HEK293 (cell line): ENCODE data around the gene RAB3C.

ENCODE experiments used
- CTCF ChIA-PET: fragments of 350-600 bp; formaldehyde crosslinking; extraction: SDS; loops from one replicate; lab custom pipeline; 2021; ENCODE audit warnings: antibody characterized with exemption; lab: Yijun Ruan, JAX
- POLR2A ChIA-PET: fragments of 300-600 bp; formaldehyde crosslinking; extraction: SDS; loops from one replicate; lab custom pipeline; 2020; ENCODE audit warnings: antibody characterized with exemption, inconsistent platforms; lab: Yijun Ruan, JAX
- H3K27ac ChIP-seq: fragments of 200-500 bp; sonication (Bioruptor generic); 2 replicates; pipeline ENCODE4 v1.5.1; 2014; ENCODE audit warnings: low read depth, low read length, control low read depth, inconsistent platforms; ENCODE audit errors: extremely low read depth
- H3K36me3 ChIP-seq, 2 experiments: fragments of 200-500 bp in 1 of 2; sonication (Bioruptor generic) in 1 of 2; 1 replicate in 1 of 2; 2 replicates in 1 of 2; pipeline ENCODE4 v1.5.1; 2014 to 2017; ENCODE audit warnings: inconsistent platforms in 2 of 2, low read length in 2 of 2; ENCODE audit not compliant: control insufficient read depth in 2 of 2, insufficient read depth in 1 of 2
- H3K4me1 ChIP-seq: fragments of 200-500 bp; sonication (Bioruptor generic); 2 replicates; pipeline ENCODE4 v1.5.1; 2014; ENCODE audit warnings: mild to moderate bottlenecking, low read length, inconsistent platforms; ENCODE audit not compliant: control insufficient read depth, insufficient read depth
- H3K4me3 ChIP-seq: 2 replicates; pipeline ENCODE4 v1.5.1; 2011; ENCODE audit warnings: low read depth, mild to moderate bottlenecking, control low read depth, low read length, moderate library complexity
- H3K9me3 ChIP-seq: fragments of 200-500 bp; sonication (Bioruptor generic); 2 replicates; pipeline ENCODE4 v1.5.1; 2014; ENCODE audit warnings: low read depth, low read length, inconsistent platforms; ENCODE audit not compliant: control insufficient read depth, insufficient read depth
- BCL6B ChIP-seq: fragments of 450-650 bp; formaldehyde crosslinking; IDR thresholded peaks from 2 replicates; pipeline ENCODE4 v1.5.1; 2017; ENCODE audit warnings: missing biosample characterization, missing genetic modification characterization
- FEZF1 ChIP-seq: fragments of 450-650 bp; formaldehyde crosslinking; IDR thresholded peaks from 2 replicates; pipeline ENCODE4 v1.5.1; 2016; ENCODE audit warnings: missing biosample characterization, missing genetic modification characterization
- GLI2 ChIP-seq: fragments of 450-650 bp; formaldehyde crosslinking; IDR thresholded peaks from 2 replicates; pipeline ENCODE4; 2017; ENCODE audit warnings: missing biosample characterization, missing genetic modification characterization, low read depth, borderline replicate concordance
- MYNN ChIP-seq: fragments of 450-650 bp; formaldehyde crosslinking; IDR thresholded peaks from 2 replicates; pipeline ENCODE4 v1.5.1; 2016; ENCODE audit warnings: missing biosample characterization, missing genetic modification characterization, borderline replicate concordance
- MZF1 ChIP-seq: fragments of 450-650 bp; formaldehyde crosslinking; IDR thresholded peaks from 2 replicates; pipeline ENCODE4 v1.5.1; 2017; ENCODE audit warnings: missing biosample characterization, missing genetic modification characterization, borderline replicate concordance
- PATZ1 ChIP-seq: fragments of 450-650 bp; formaldehyde crosslinking; IDR thresholded peaks from 2 replicates; pipeline ENCODE4 v1.5.1; 2016; ENCODE audit warnings: missing biosample characterization, missing genetic modification characterization
- SP3 ChIP-seq: fragments of 450-650 bp; formaldehyde crosslinking; IDR thresholded peaks from 2 replicates; pipeline ENCODE4 v1.5.1; 2016; ENCODE audit warnings: missing biosample characterization, missing genetic modification characterization
- SP7 ChIP-seq: fragments of 450-650 bp; formaldehyde crosslinking; IDR thresholded peaks from 2 replicates; pipeline ENCODE4 v1.5.1; 2016; ENCODE audit warnings: missing biosample characterization, missing genetic modification characterization
- TRIM28 ChIP-seq: IDR thresholded peaks from 2 replicates; pipeline ENCODE4 v1.6.1; 2011; ENCODE audit warnings: low read length, control low read depth, borderline replicate concordance
- TSHZ1 ChIP-seq: fragments of 450-650 bp; formaldehyde crosslinking; IDR thresholded peaks from 2 replicates; pipeline ENCODE4 v1.5.1; 2016; ENCODE audit warnings: missing biosample characterization, missing genetic modification characterization, borderline replicate concordance
- ZEB2 ChIP-seq: fragments of 450-650 bp; formaldehyde crosslinking; IDR thresholded peaks from 2 replicates; pipeline ENCODE4 v1.5.1; 2016; ENCODE audit warnings: missing biosample characterization, missing genetic modification characterization
- ZNF112 ChIP-seq: fragments of 450-650 bp; formaldehyde crosslinking; IDR thresholded peaks from 2 replicates; pipeline ENCODE4 v1.5.0; 2017; ENCODE audit warnings: missing biosample characterization, missing genetic modification characterization
- ZNF16 ChIP-seq: fragments of 450-650 bp; formaldehyde crosslinking; IDR thresholded peaks from 2 replicates; pipeline ENCODE4 v1.5.1; 2016; ENCODE audit warnings: low read depth, missing biosample characterization, missing genetic modification characterization
- ZNF18 ChIP-seq: fragments of 450-650 bp; formaldehyde crosslinking; IDR thresholded peaks from 2 replicates; pipeline ENCODE4 v1.5.1; 2016; ENCODE audit warnings: missing biosample characterization, missing genetic modification characterization
- ZNF19 ChIP-seq: fragments of 450-650 bp; formaldehyde crosslinking; IDR thresholded peaks from 2 replicates; pipeline ENCODE4; 2016; ENCODE audit warnings: missing biosample characterization, missing genetic modification characterization, low read depth
- ZNF214 ChIP-seq: fragments of 450-650 bp; formaldehyde crosslinking; IDR thresholded peaks from 2 replicates; pipeline ENCODE4 v1.5.1; 2017; ENCODE audit warnings: missing biosample characterization, mild to moderate bottlenecking, missing genetic modification characterization, borderline replicate concordance
- ZNF223 ChIP-seq: fragments of 450-650 bp; formaldehyde crosslinking; IDR thresholded peaks from 2 replicates; pipeline ENCODE4 v1.5.1; 2016; ENCODE audit warnings: missing biosample characterization, missing genetic modification characterization
- ZNF248 ChIP-seq: fragments of 450-650 bp; formaldehyde crosslinking; IDR thresholded peaks from 2 replicates; pipeline ENCODE4 v1.5.1; 2017; ENCODE audit warnings: missing biosample characterization, missing genetic modification characterization
- ZNF292 ChIP-seq: fragments of 450-650 bp; formaldehyde crosslinking; IDR thresholded peaks from 2 replicates; pipeline ENCODE4 v1.5.1; 2016; ENCODE audit warnings: low read depth, missing biosample characterization, missing genetic modification characterization, borderline replicate concordance
- ZNF311 ChIP-seq: fragments of 450-650 bp; formaldehyde crosslinking; IDR thresholded peaks from 2 replicates; pipeline ENCODE4 v1.5.1; 2017; ENCODE audit warnings: missing biosample characterization, missing genetic modification characterization, borderline replicate concordance
- ZNF473 ChIP-seq: fragments of 450-650 bp; formaldehyde crosslinking; IDR thresholded peaks from 2 replicates; pipeline ENCODE4 v1.5.1; 2017; ENCODE audit warnings: missing biosample characterization, missing genetic modification characterization
- ZNF670 ChIP-seq: fragments of 450-650 bp; formaldehyde crosslinking; IDR thresholded peaks from 2 replicates; pipeline ENCODE4 v1.5.1; 2016; ENCODE audit warnings: missing biosample characterization, missing genetic modification characterization, low read depth
- ZNF704 ChIP-seq: fragments of 450-650 bp; formaldehyde crosslinking; IDR thresholded peaks from 2 replicates; pipeline ENCODE4 v1.5.1; 2016; ENCODE audit warnings: missing biosample characterization, missing genetic modification characterization
- ZNF76 ChIP-seq: fragments of 450-650 bp; formaldehyde crosslinking; IDR thresholded peaks from 2 replicates; pipeline ENCODE4; 2016; ENCODE audit warnings: low read depth, missing biosample characterization, missing genetic modification characterization, borderline replicate concordance
- ZNF843 ChIP-seq: fragments of 450-650 bp; formaldehyde crosslinking; IDR thresholded peaks from 2 replicates; pipeline ENCODE4 v1.5.1; 2016; ENCODE audit warnings: missing biosample characterization, missing genetic modification characterization
- ZSCAN23 ChIP-seq: fragments of 450-650 bp; formaldehyde crosslinking; IDR thresholded peaks from 2 replicates; pipeline ENCODE4 v1.5.1; 2016; ENCODE audit warnings: missing biosample characterization, missing genetic modification characterization

Gene RAB3C

GRCh38 chr5:58838729-58839128, 255.9 kb downstream of the RAB3C start (continued):
- no peak for TF ChIP-seq ZNF76 (tag by site-specific recombination)
- TF ChIP-seq ZNF19: no peak

GRCh38 chr5:58842852-58843251, 260.0 kb downstream of the RAB3C start:
- TF ChIP-seq ZNF670 (tag by site-specific recombination) (no peak), TRIM28 (no peak), PATZ1 (tag by site-specific recombination) (no peak), MZF1 (tag by site-specific recombination) (no peak), ZNF843 (tag by site-specific recombination) (no peak), ZNF704 (no peak), FEZF1 (no peak), ZNF18 (tag by site-specific recombination) (no peak), ZNF292 (tag by site-specific recombination) (no peak), ZNF223 (tag by site-specific recombination) (no peak), ZSCAN23 (tag by site-specific recombination) (no peak), BCL6B (tag by site-specific recombination) (no peak), GLI2 (no peak), ZNF112 (tag by site-specific recombination) (no peak)
- ChIA-PET POLR2A (no interaction called here), CTCF (interaction anchor here (0.6 to 2.3 kb wide), 3 partner anchors 29 to 343 kb away, joined by 3 to 6 read pairs (median 3); no protein-coding TSS in a partner anchor)
- no peak overlapping the region for H3K4me3 ChIP-seq
- H3K36me3 ChIP-seq: no peaks in the 10 kb centered on the region
- no peaks in the 10 kb centered on the region for H3K9me3 ChIP-seq
- H3K27ac ChIP-seq: no peak overlapping the region
- no peaks in the 10 kb centered on the region for H3K4me1 ChIP-seq

GRCh38 chr5:58844395-58844794, 261.5 kb downstream of the RAB3C start:
- ChIA-PET POLR2A (no interaction called here), CTCF (interaction anchor here (0.7 to 2.3 kb wide), 2 partner anchors 27 kb away, joined by 4 to 6 read pairs; no protein-coding TSS in a partner anchor)
- Histone ChIP-seq H3K36me3 (no peaks in the 10 kb centered on the region), H3K4me1 (no peaks in the 10 kb centered on the region), H3K27ac (no peak overlapping the region), H3K4me3 (no peak overlapping the region), H3K9me3 (no peaks in the 10 kb centered on the region)
- no peak for TF ChIP-seq ZNF248
- no peak for TF ChIP-seq TSHZ1 (tag by site-specific recombination)
- TF ChIP-seq ZEB2: no peak
- TF ChIP-seq ZNF16 (tag by site-specific recombination): no peak
- TF ChIP-seq ZNF473 (tag by site-specific recombination): no peak
- TF ChIP-seq MYNN (tag by site-specific recombination): no peak
- TF ChIP-seq ZNF76 (tag by site-specific recombination): no peak
- no peak for TF ChIP-seq SP7 (tag by site-specific recombination)
- TF ChIP-seq ZNF311 (tag by site-specific recombination): no peak
- no peak for TF ChIP-seq ZNF214 (tag by site-specific recombination)
- no peak for TF ChIP-seq SP3
